GM12891 (cell line): Measurements from ENCODE around the gene CD1E.

Source experiments
- PAX5 ChIP-seq: IDR thresholded peaks from 2 replicates; pipeline ENCODE4 v1.6.1; 2011; ENCODE audit warnings: low read length, moderate library complexity, mild to moderate bottlenecking; ENCODE audit not compliant: insufficient read depth, severe bottlenecking
- POLR2A ChIP-seq: IDR thresholded peaks from 2 replicates; pipeline ENCODE4 v1.6.1; 2011; ENCODE audit warnings: low read depth, low read length, control low read depth
- POLR2AphosphoS5 ChIP-seq: IDR thresholded peaks from 2 replicates; pipeline ENCODE4 v1.6.1; 2011; ENCODE audit warnings: low read depth, low read length, control low read depth
- TAF1 ChIP-seq: IDR thresholded peaks from 2 replicates; pipeline ENCODE4 v1.6.1; 2011; ENCODE audit warnings: low read depth, low read length, control low read depth

GRCh38 chr1:158333405-158334155 is 20.1 kb upstream of the CD1E start:
- no peak for TF ChIP-seq POLR2AphosphoS5
- no peak for TF ChIP-seq TAF1
- no peak for TF ChIP-seq POLR2A
- no peak for TF ChIP-seq PAX5
